MCF 10A (cell line): ENCODE data around the gene BCAM. TPM values are rescaled to one million over a fixed set of nuclear protein-coding genes. Genes with fewer than 3 reads are reported as not detected.

Experiments
- BruUV-seq: library from RNA; stranded (reverse); fragments of 400-500 nt; replicated peaks from 2 replicates; lab custom pipeline; 2021; lab: Mats Ljungman, UMichigan
- CTCF ChIA-PET: fragments of 300-600 bp; sonication (Branson Sonifier 250); formaldehyde crosslinking; extraction: SDS; loops from one replicate; lab custom pipeline; 2021; ENCODE audit warnings: antibody characterized with exemption, inconsistent platforms; lab: Yijun Ruan, JAX
- POLR2A ChIA-PET: fragments of 300-600, 350-650 bp; sonication (Branson Sonifier 250); formaldehyde crosslinking; extraction: SDS; loops from one replicate; lab custom pipeline; 2020; ENCODE audit warnings: antibody characterized with exemption, inconsistent platforms; lab: Yijun Ruan, JAX
- DNase-seq: peaks from one replicate; pipeline ENCODE4 v3.0.0-alpha.2; 2018; ENCODE audit not compliant: unreplicated experiment
- H3K27ac Mint-ChIP-seq: one replicate; pipeline ENCODE4 v1.8.0; 2022; ENCODE audit warnings: mild to moderate bottlenecking, low read depth, mixed read lengths; ENCODE audit not compliant: unreplicated experiment
- H3K27me3 Mint-ChIP-seq: one replicate; pipeline ENCODE4 v1.8.0; 2022; ENCODE audit warnings: mixed read lengths; ENCODE audit not compliant: insufficient read depth, unreplicated experiment
- H3K36me3 Mint-ChIP-seq: one replicate; pipeline ENCODE4 v1.8.0; 2022; ENCODE audit warnings: mild to moderate bottlenecking, moderate library complexity, mixed read lengths; ENCODE audit not compliant: insufficient read depth, unreplicated experiment
- H3K4me1 Mint-ChIP-seq: one replicate; pipeline ENCODE4 v1.8.0; 2022; ENCODE audit warnings: mixed read lengths; ENCODE audit not compliant: insufficient read depth, unreplicated experiment
- H3K4me3 Mint-ChIP-seq: one replicate; pipeline ENCODE4 v1.8.0; 2022; ENCODE audit warnings: mild to moderate bottlenecking, moderate library complexity, mixed read lengths; ENCODE audit not compliant: unreplicated experiment
- H3K9me3 Mint-ChIP-seq: one replicate; pipeline ENCODE4 v1.8.0; 2022; ENCODE audit warnings: mixed read lengths; ENCODE audit not compliant: unreplicated experiment
- intact Hi-C: fragments of 100-400 bp; cut with micrococcal nuclease; formaldehyde crosslinking; loops from 2 replicates; pipeline ENCODE4 v1.14.1; 2022
- total RNA-seq: library from RNA; stranded (reverse); gene quantifications from 2 replicates; pipeline ENCODE4 v1.2.3, GENCODE V29; 2022
- TF ChIP-seq, protein P1 (sequence below): fragments of 200-600 bp; IDR thresholded peaks from one replicate; pipeline ENCODE4 v1.8.0; 2022; ENCODE audit warnings: antibody characterized with exemption, mild to moderate bottlenecking; ENCODE audit not compliant: unreplicated experiment

Gene BCAM
- total RNA-seq, 1 experiment from 2014 or later = 5.0 TPM

DNA sequence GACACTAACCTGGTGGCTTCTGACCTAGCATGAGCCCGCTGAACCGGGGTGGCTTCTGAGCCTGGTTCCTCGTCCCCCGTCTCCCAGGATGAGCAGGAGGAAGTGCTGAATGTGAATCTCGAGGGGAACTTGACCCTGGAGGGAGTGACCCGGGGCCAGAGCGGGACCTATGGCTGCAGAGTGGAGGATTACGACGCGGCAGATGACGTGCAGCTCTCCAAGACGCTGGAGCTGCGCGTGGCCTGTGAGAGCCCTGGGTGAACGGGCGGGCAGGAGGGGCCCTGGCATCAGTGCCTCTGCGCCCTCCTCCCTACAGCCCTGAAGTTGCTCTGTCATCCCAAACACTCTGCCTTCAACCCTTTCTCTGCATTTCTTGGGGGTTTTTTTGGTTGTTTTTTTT lies 5.6 kb downstream of the BCAM start:
- no peak overlapping the region for H3K4me3 Mint-ChIP-seq
- intact Hi-C loops = no loop called here
- no peak overlapping the region for H3K27ac Mint-ChIP-seq
- TF ChIP-seq, protein P1, sequence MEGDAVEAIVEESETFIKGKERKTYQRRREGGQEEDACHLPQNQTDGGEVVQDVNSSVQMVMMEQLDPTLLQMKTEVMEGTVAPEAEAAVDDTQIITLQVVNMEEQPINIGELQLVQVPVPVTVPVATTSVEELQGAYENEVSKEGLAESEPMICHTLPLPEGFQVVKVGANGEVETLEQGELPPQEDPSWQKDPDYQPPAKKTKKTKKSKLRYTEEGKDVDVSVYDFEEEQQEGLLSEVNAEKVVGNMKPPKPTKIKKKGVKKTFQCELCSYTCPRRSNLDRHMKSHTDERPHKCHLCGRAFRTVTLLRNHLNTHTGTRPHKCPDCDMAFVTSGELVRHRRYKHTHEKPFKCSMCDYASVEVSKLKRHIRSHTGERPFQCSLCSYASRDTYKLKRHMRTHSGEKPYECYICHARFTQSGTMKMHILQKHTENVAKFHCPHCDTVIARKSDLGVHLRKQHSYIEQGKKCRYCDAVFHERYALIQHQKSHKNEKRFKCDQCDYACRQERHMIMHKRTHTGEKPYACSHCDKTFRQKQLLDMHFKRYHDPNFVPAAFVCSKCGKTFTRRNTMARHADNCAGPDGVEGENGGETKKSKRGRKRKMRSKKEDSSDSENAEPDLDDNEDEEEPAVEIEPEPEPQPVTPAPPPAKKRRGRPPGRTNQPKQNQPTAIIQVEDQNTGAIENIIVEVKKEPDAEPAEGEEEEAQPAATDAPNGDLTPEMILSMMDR = no peak
- BruUV-seq = no TSS peak
- peaks cover 4% of the 10 kb centered on the region for H3K4me1 Mint-ChIP-seq
- no peak for DNase-seq
- no peaks in the 10 kb centered on the region for H3K9me3 Mint-ChIP-seq
- POLR2A ChIA-PET = no interaction called here
- CTCF ChIA-PET = interaction anchor here (0.6 kb wide), 1 partner anchor 30 kb away, joined by 3 read pairs; no protein-coding TSS in a partner anchor
- peaks cover 4% of the 10 kb centered on the region for H3K36me3 Mint-ChIP-seq
- H3K27me3 Mint-ChIP-seq = no peaks in the 10 kb centered on the region

DNA sequence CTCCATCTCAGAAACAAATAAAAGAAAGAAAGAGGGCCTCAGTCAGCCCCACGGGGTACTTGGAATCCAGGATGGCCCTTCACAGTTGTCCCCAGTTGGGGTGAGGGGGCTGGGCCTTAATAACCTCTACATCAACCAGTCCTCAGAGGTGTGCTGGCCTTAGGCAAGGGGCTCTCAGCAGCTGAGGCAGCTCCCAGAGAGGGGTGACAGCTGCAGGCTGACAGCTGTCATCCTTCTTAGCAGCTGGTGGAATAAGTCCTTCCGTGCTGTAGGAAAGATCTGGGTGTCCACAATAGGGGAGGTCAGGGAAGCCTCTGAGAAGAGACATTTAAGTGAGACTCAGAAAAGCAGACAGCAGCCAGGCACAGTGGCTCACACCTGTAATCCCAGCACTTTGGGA lies 7.4 kb downstream of the BCAM start:
- no peak overlapping the region for H3K27ac Mint-ChIP-seq
- no peaks in the 10 kb centered on the region for H3K9me3 Mint-ChIP-seq
- no peak for DNase-seq
- CTCF ChIA-PET = interaction anchor here (0.6 kb wide), 1 partner anchor 18 kb away, joined by 3 read pairs; no protein-coding TSS in a partner anchor
- POLR2A ChIA-PET = no interaction called here
- H3K4me3 Mint-ChIP-seq = no peak overlapping the region
- H3K36me3 Mint-ChIP-seq = peaks cover 4% of the 10 kb centered on the region
- TF ChIP-seq, protein P1 = no peak
- no TSS peak for BruUV-seq
- H3K4me1 Mint-ChIP-seq = no peaks in the 10 kb centered on the region
- no peaks in the 10 kb centered on the region for H3K27me3 Mint-ChIP-seq
- intact Hi-C loops = no loop called here

DNA sequence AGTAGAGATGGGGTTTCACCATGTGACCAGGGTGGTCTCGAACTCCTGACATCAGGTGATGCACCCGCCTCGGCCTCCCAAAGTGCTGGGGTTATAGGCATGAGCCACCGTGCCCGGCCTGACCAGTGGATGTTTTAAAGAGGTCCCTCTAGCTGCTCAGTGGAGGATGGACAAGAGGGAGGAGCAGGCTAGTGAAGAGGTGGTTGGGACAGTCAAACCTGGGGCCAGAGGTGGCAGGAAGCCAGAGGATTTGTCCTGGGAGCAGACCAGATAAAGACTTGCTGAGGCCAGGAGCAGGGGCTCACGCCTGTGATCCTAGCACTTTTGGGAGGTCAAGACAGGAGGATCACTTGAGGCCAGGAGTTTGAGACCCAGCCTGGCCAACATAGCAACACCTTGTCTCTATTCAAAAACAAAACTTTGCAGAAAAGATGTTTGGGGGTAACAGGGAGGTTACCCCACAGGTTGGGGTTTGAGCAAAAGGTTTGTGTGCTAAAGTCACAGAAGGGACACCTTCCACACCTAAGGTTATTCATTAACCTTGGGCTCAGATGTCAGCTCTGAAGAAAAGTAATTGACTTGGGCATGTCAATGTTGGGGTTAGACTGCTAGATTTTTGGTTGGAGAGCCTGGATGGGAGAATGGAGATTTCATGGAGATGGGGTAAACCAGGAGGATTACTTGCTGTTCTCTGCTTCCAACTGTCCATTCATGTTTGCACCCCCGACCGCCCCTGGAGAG lies 9.0 kb downstream of the BCAM start:
- no peak for DNase-seq
- H3K36me3 Mint-ChIP-seq = peaks cover 4% of the 10 kb centered on the region
- peaks cover 14% of the 10 kb centered on the region for H3K27me3 Mint-ChIP-seq
- no TSS peak for BruUV-seq
- H3K4me1 Mint-ChIP-seq = peaks cover 5% of the 10 kb centered on the region
- TF ChIP-seq, protein P1 = no peak
- no peak overlapping the region for H3K27ac Mint-ChIP-seq
- H3K4me3 Mint-ChIP-seq = no peak overlapping the region
- ChIA-PET POLR2A (interaction anchor here (0.7 kb wide), 1 partner anchor 75 kb away, joined by 3 read pairs; no protein-coding TSS in a partner anchor), CTCF (no interaction called here)
- no peaks in the 10 kb centered on the region for H3K9me3 Mint-ChIP-seq
- intact Hi-C loops = no loop called here

DNA sequence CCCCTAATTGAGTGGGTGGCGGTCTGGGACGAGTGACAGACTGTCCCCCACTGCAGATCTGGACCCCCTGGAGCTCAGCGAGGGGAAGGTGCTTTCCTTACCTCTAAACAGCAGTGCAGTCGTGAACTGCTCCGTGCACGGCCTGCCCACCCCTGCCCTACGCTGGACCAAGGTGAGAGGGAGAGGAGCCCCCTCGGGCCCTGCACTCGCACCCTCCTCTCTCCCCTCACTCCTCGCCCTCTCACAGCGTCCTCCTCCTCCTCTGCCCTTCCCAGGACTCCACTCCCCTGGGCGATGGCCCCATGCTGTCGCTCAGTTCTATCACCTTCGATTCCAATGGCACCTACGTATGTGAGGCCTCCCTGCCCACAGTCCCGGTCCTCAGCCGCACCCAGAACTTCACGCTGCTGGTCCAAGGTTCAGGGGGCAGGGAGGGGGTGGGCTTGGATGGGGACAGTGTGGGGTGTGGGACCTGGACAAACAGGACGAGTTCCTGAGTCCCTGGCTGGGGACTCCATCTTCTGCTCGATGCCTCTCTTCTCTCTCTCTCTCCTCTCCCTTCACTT lies 9.6 kb downstream of the BCAM start:
- POLR2A ChIA-PET = interaction anchor here (0.7 kb wide), 1 partner anchor 74 kb away, joined by 3 read pairs; no protein-coding TSS in a partner anchor
- CTCF ChIA-PET = no interaction called here
- BruUV-seq = no TSS peak
- Mint-ChIP-seq H3K27me3 (peaks cover 20% of the 10 kb centered on the region), H3K4me3 (no peak overlapping the region), H3K9me3 (no peaks in the 10 kb centered on the region), H3K4me1 (peaks cover 5% of the 10 kb centered on the region), H3K27ac (no peak overlapping the region), H3K36me3 (peaks cover 4% of the 10 kb centered on the region)
- no peak for DNase-seq
- TF ChIP-seq, protein P1 = no peak
- intact Hi-C loops = no loop called here
